CD4-positive, alpha-beta memory T cell (primary cell): ENCODE data around the gene CMTM1. TPM values are rescaled to one million over a fixed set of nuclear protein-coding genes. Genes with fewer than 3 reads are reported as not detected.
A peak's percentile ranks its signal among the peaks of the same experiment; 100 is the strongest.

Source experiments
- CTCF ChIA-PET: fragments of 350-600 bp; sonication (Branson Sonifier 250); formaldehyde crosslinking; loops from one replicate; lab custom pipeline; 2021; ENCODE audit warnings: inconsistent platforms; ENCODE audit not compliant: partially characterized antibody; lab: Charles Lee
- POLR2A ChIA-PET: fragments of 350-600 bp; sonication (Branson Sonifier 250); formaldehyde crosslinking; loops from one replicate; lab custom pipeline; 2021; ENCODE audit not compliant: partially characterized antibody; lab: Charles Lee
- DNase-seq, 5 donors: peaks; one replicate each; pipeline versions ENCODE4 v3.0.0 to v3.0.0-alpha.2; 2020 to 2022; ENCODE audit warnings: mixed read lengths in 1 of 5
- H3K27ac ChIP-seq: one replicate; pipeline ENCODE4 v1.7.0; 2013; ENCODE audit warnings: low read depth, low read length
- H3K27me3 ChIP-seq: 2 replicates; pipeline ENCODE4 v1.7.0; 2013; ENCODE audit warnings: mild to moderate bottlenecking, low read length, moderate library complexity; ENCODE audit not compliant: insufficient read depth
- H3K36me3 ChIP-seq: 2 replicates; pipeline ENCODE4 v1.7.0; 2013; ENCODE audit warnings: mild to moderate bottlenecking, low read length, moderate library complexity; ENCODE audit not compliant: insufficient read depth
- H3K4me1 ChIP-seq: 2 replicates; pipeline ENCODE4 v1.7.0; 2013; ENCODE audit warnings: mild to moderate bottlenecking, low read length, moderate library complexity; ENCODE audit not compliant: insufficient read depth
- H3K4me3 ChIP-seq, 2 donors: one replicate each; pipeline ENCODE4 v1.7.0; 2013; ENCODE audit warnings: low read length in 2 of 2, mild to moderate bottlenecking in 1 of 2
- H3K9me3 ChIP-seq, 2 donors: one replicate each; pipeline ENCODE4 v1.7.0; 2013; ENCODE audit warnings: low read length in 2 of 2, control low read depth in 1 of 2; ENCODE audit not compliant: control insufficient read depth in 1 of 2
- H3K27ac Mint-ChIP-seq, 7 donors: one replicate each; pipeline ENCODE4 v1.8.0; 2020 to 2021; ENCODE audit warnings: mixed read lengths in 7 of 7, mild to moderate bottlenecking in 6 of 7, inconsistent platforms in 3 of 7, moderate library complexity in 3 of 7
- H3K27me3 Mint-ChIP-seq, 2 donors: one replicate each; pipeline ENCODE4 v1.8.0; 2020 to 2021; ENCODE audit warnings: mixed read lengths in 2 of 2
- H3K36me3 Mint-ChIP-seq, 2 donors: one replicate each; pipeline ENCODE4 v1.8.0; 2020 to 2021; ENCODE audit warnings: mixed read lengths in 2 of 2, inconsistent platforms in 1 of 2, mild to moderate bottlenecking in 1 of 2
- H3K4me1 Mint-ChIP-seq, 4 donors: one replicate each; pipeline ENCODE4 v1.8.0; 2020 to 2021; ENCODE audit warnings: mixed read lengths in 4 of 4, mild to moderate bottlenecking in 1 of 4
- H3K4me3 Mint-ChIP-seq, 8 donors: one replicate each; pipeline ENCODE4 v1.8.0; 2020 to 2021; ENCODE audit warnings: mixed read lengths in 8 of 8, mild to moderate bottlenecking in 7 of 8, moderate library complexity in 6 of 8, inconsistent platforms in 3 of 8
- H3K9me3 Mint-ChIP-seq, 8 donors: one replicate each; pipeline ENCODE4 v1.8.0; 2020 to 2021; ENCODE audit warnings: mixed read lengths in 8 of 8, mild to moderate bottlenecking in 5 of 8, inconsistent platforms in 3 of 8, moderate library complexity in 1 of 8
- intact Hi-C: fragments of 100-400 bp; cut with micrococcal nuclease; formaldehyde crosslinking; loops from one replicate; pipeline ENCODE4 v1.15.1; 2023
- polyA plus RNA-seq, 2 donors: library from polyadenylated mRNA; unstranded; fragments of 300-500 nt; fragmentation: Illumina TruSeq; gene quantifications; one replicate each; pipeline ENCODE4 v1.2.3, GENCODE V29; 2021
- total RNA-seq, 2 experiments: library from RNA; stranded (reverse); gene quantifications; one replicate each; pipeline ENCODE4 v1.2.3, GENCODE V29; 2021

Gene CMTM1
- total RNA-seq (10 to 100 TPM; 12.2 to 13.4 TPM), polyA plus RNA-seq (1 to 10 TPM in 1 of 2 donors, under 1 TPM in 1; 0.80 to 1.6 TPM)

GRCh38 chr16:66566051-66566901 is at the start of gene CMTM1:
CMTM1 (plus strand) TSS chr16:66566439; CDS start chr16:66566514, 75 bp downstream.
- no peaks in the 10 kb centered on the region for H3K27me3 Mint-ChIP-seq
- H3K36me3 Mint-ChIP-seq, result peaks cover 32 to 46% of the 10 kb centered on the region in 2 donors
- no peak for DNase-seq
- H3K27ac ChIP-seq, result no peak within 1 kb of the TSS
- H3K4me1 Mint-ChIP-seq, result peaks cover 25 to 41% (median 33%) of the 10 kb centered on the region in 4 donors
- ChIA-PET POLR2A (interaction anchor here (0.8 to 1.1 kb wide), 2 partner anchors 8 to 11 kb away, joined by 3 read pairs; no protein-coding TSS in a partner anchor), CTCF (interaction anchor here (5.0 kb wide), 1 partner anchor 42 kb away, joined by 51 read pairs; no protein-coding TSS in a partner anchor)
- peaks cover 23% of the 10 kb centered on the region for H3K36me3 ChIP-seq
- H3K4me3 Mint-ChIP-seq, result no peak within 1 kb of the TSS
- no peaks in the 10 kb centered on the region for H3K27me3 ChIP-seq
- peak within 1 kb of the TSS in 2 of 7 donors; percentile 19 to 62 for H3K27ac Mint-ChIP-seq
- peaks cover 34% of the 10 kb centered on the region for H3K4me1 ChIP-seq
- no peaks in the 10 kb centered on the region for H3K9me3 ChIP-seq
- H3K4me3 ChIP-seq, result no peak within 1 kb of the TSS
- intact Hi-C loops, result no loop called here
- no peaks in the 10 kb centered on the region for H3K9me3 Mint-ChIP-seq

- POLR2A ChIA-PET, result interaction anchor here (1.1 to 2.5 kb wide), 3 partner anchors 33 to 88 kb away, joined by 4 to 12 read pairs (median 6); partner anchors contain the start of genes CMTM3 and TK2
- Histone ChIP-seq H3K4me3 (no peak overlapping the region), H3K27ac (peak overlapping the region; percentile 76), H3K27me3 (no peaks in the 10 kb centered on the region), H3K36me3 (no peaks in the 10 kb centered on the region), H3K9me3 (no peaks in the 10 kb centered on the region), H3K4me1 (peaks cover 73% of the 10 kb centered on the region)
- Mint-ChIP-seq H3K36me3 (no peaks in the 10 kb centered on the region), H3K4me1 (peaks cover 50 to 94% (median 70%) of the 10 kb centered on the region in 4 donors), H3K4me3 (peak overlapping the region; percentile 59 to 83 (median 74)), H3K27me3 (no peaks in the 10 kb centered on the region), H3K27ac (peak overlapping the region; percentile 96 to 99 (median 98)), H3K9me3 (no peaks in the 10 kb centered on the region)
- CTCF ChIA-PET, result interaction anchor here (1.3 to 1.4 kb wide), 2 partner anchors 9 to 14 kb away, joined by 3 read pairs; no protein-coding TSS in a partner anchor
- no peak for DNase-seq
- intact Hi-C loops, result loop anchor here (1.0 to 2.0 kb wide), 2 partner anchors 8 to 88 kb away; partner anchors contain the start of gene CMTM3
Observed at GRCh38 chr16:66516509-66516807, 49.8 kb upstream of the CMTM1 start.

GRCh38 chr16:66516808-66517585 is 49.2 kb upstream of the CMTM1 start:
- H3K36me3 Mint-ChIP-seq, result no peaks in the 10 kb centered on the region
- POLR2A ChIA-PET, result interaction anchor here (0.9 to 2.5 kb wide), 6 partner anchors 9 to 728 kb away, joined by 3 to 28 read pairs (median 4); partner anchors contain the start of genes CKLF, CMTM3 and TK2
- peak overlapping the region; percentile 96 to 99 (median 98) for H3K27ac Mint-ChIP-seq
- H3K27me3 Mint-ChIP-seq, result no peaks in the 10 kb centered on the region
- H3K9me3 Mint-ChIP-seq, result no peaks in the 10 kb centered on the region
- peaks cover 52 to 94% (median 71%) of the 10 kb centered on the region in 4 donors for H3K4me1 Mint-ChIP-seq
- Histone ChIP-seq H3K4me1 (peaks cover 73% of the 10 kb centered on the region), H3K27ac (peak overlapping the region; percentile 76), H3K4me3 (no peak overlapping the region), H3K27me3 (no peaks in the 10 kb centered on the region), H3K9me3 (no peaks in the 10 kb centered on the region), H3K36me3 (no peaks in the 10 kb centered on the region)
- intact Hi-C loops, result loop anchor here (1.0 to 2.0 kb wide), 2 partner anchors 7 to 88 kb away; partner anchors contain the start of gene CMTM3
- DNase-seq, result peak; percentile 63 to 96 (median 67)
- peak overlapping the region in 7 of 8 donors; percentile 66 to 83 (median 74) for H3K4me3 Mint-ChIP-seq
- CTCF ChIA-PET, result interaction anchor here (1.5 to 2.6 kb wide), 2 partner anchors 34 to 92 kb away, joined by 4 to 7 read pairs; no protein-coding TSS in a partner anchor

GRCh38 chr16:66517586-66518263 is 48.5 kb upstream of the CMTM1 start:
- Histone ChIP-seq H3K4me1 (peaks cover 76% of the 10 kb centered on the region), H3K27me3 (no peaks in the 10 kb centered on the region), H3K27ac (peak overlapping the region; percentile 76), H3K4me3 (no peak overlapping the region), H3K9me3 (no peaks in the 10 kb centered on the region), H3K36me3 (no peaks in the 10 kb centered on the region)
- no peaks in the 10 kb centered on the region for H3K27me3 Mint-ChIP-seq
- ChIA-PET CTCF (interaction anchor here (1.5 to 2.6 kb wide), 2 partner anchors 33 to 91 kb away, joined by 4 to 7 read pairs; no protein-coding TSS in a partner anchor), POLR2A (interaction anchor here (0.9 to 2.5 kb wide), 6 partner anchors 8 to 727 kb away, joined by 3 to 28 read pairs (median 4); partner anchors contain the start of genes CKLF, CMTM3 and TK2)
- intact Hi-C loops, result loop anchor here (2.0 kb wide), 1 partner anchor 87 kb away; the partner anchor contains the start of gene CMTM3
- peak overlapping the region; percentile 96 to 99 (median 98) for H3K27ac Mint-ChIP-seq
- H3K4me1 Mint-ChIP-seq, result peaks cover 56 to 94% (median 75%) of the 10 kb centered on the region in 4 donors
- no peaks in the 10 kb centered on the region for H3K36me3 Mint-ChIP-seq
- peaks cover 0 to 2% (median 0%) of the 10 kb centered on the region in 8 donors for H3K9me3 Mint-ChIP-seq
- DNase-seq, result no peak
- H3K4me3 Mint-ChIP-seq, result peak overlapping the region in 3 of 8 donors; percentile 39 to 83 (median 74)

GRCh38 chr16:66519482-66520373 is 46.5 kb upstream of the CMTM1 start:
- no peak overlapping the region for H3K27ac ChIP-seq
- Mint-ChIP-seq H3K4me3 (peak overlapping the region in 5 of 8 donors; percentile 30 to 86 (median 66)), H3K4me1 (peaks cover 64 to 100% (median 85%) of the 10 kb centered on the region in 4 donors)

More at GRCh38 chr16:66519482-66520373, 46.5 kb upstream of the CMTM1 start:
- intact Hi-C loops, result no loop called here
- Mint-ChIP-seq H3K27ac (peak overlapping the region in 6 of 7 donors; percentile 80 to 98 (median 86)), H3K36me3 (no peaks in the 10 kb centered on the region), H3K9me3 (peaks cover 0 to 2% (median 0%) of the 10 kb centered on the region in 8 donors), H3K27me3 (no peaks in the 10 kb centered on the region)
- CTCF ChIA-PET, result interaction anchor here (1.3 to 7.2 kb wide), 5 partner anchors 8 to 311 kb away, joined by 3 to 72 read pairs (median 21); partner anchors contain the start of genes CKLF, NAE1 and TK2
- no peaks in the 10 kb centered on the region for H3K27me3 ChIP-seq
- POLR2A ChIA-PET, result interaction anchor here (3.0 to 16.1 kb wide), 4 partner anchors 8 to 84 kb away, joined by 16 to 440 read pairs (median 43); partner anchors contain the start of genes CKLF, CMTM3 and TK2
- DNase-seq, result no peak
- H3K9me3 ChIP-seq, result no peaks in the 10 kb centered on the region
- H3K4me1 ChIP-seq, result peaks cover 90% of the 10 kb centered on the region
- no peak overlapping the region for H3K4me3 ChIP-seq
- H3K36me3 ChIP-seq, result no peaks in the 10 kb centered on the region
